Measurements from ENCODE around the gene USP50. TPM values are rescaled to one million over a fixed set of nuclear protein-coding genes. Genes with fewer than 3 reads are reported as not detected.
"Not testable (repeated sequence)": the region's sequence is repeated elsewhere in the genome, so short reads cannot be mapped to it uniquely, and the experiment has no call there.

The USP50 gene
- total RNA-seq = 0.29 TPM in 1 of 2 replicates, not detected in the other

DNA sequence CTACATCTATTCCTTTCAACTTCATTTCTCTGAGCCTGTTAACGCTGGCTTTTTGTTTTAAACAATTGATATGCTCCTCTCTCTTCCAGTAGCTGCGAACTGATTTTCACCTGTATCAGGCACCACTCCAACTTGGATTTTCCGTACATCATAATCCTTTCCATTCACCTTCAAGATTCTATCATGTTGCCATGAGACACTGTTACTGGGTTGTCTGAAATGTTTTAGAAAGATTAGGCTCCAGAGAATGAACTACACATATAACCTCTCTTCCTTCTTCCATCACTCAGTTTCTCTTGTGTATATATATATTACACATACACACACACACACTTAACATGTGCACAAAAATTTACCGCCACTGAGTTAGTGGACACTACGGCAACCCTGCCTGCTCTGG, at the start of gene USP50:
TSS of gene USP50 (minus strand) at position 101 of the 400 bp plus-strand sequence. CDS start 141 bp downstream, outside the sequence.
- TF ChIP-seq, protein P1, sequence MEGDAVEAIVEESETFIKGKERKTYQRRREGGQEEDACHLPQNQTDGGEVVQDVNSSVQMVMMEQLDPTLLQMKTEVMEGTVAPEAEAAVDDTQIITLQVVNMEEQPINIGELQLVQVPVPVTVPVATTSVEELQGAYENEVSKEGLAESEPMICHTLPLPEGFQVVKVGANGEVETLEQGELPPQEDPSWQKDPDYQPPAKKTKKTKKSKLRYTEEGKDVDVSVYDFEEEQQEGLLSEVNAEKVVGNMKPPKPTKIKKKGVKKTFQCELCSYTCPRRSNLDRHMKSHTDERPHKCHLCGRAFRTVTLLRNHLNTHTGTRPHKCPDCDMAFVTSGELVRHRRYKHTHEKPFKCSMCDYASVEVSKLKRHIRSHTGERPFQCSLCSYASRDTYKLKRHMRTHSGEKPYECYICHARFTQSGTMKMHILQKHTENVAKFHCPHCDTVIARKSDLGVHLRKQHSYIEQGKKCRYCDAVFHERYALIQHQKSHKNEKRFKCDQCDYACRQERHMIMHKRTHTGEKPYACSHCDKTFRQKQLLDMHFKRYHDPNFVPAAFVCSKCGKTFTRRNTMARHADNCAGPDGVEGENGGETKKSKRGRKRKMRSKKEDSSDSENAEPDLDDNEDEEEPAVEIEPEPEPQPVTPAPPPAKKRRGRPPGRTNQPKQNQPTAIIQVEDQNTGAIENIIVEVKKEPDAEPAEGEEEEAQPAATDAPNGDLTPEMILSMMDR (conservative IDR thresholded peaks at IDR 0.05; ENCODE audit: low read depth, low read length) = no peak

DNA sequence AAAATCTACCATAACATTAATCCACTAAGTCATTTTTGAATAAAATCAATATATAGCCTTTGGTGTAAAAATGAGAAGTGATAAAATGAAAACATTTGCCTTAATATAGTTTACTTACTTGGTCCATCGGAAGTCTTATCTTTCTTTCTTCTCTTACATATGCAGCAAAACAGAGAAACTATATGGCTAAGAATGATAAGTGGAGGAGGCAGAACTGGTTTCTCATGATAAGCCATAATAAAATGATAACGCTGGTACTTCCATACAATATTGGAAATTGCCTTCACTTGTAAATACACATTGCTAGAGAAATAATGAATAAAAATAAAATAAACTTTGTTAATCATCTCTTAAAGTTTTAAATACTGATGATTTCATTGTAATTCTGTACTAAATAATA, 47.8 kb upstream of the USP50 start:
- TF ChIP-seq, protein P1 (conservative IDR thresholded peaks at IDR 0.05; ENCODE audit: low read depth, low read length) = no peak

More for the DNA sequence above, at the start of gene USP50:
- no peak within 1 kb of the TSS for H3K4me3 ChIP-seq (ENCODE audit: low read depth, low read length)
- DNase-seq (ENCODE audit: low read depth) = no peak

DNA sequence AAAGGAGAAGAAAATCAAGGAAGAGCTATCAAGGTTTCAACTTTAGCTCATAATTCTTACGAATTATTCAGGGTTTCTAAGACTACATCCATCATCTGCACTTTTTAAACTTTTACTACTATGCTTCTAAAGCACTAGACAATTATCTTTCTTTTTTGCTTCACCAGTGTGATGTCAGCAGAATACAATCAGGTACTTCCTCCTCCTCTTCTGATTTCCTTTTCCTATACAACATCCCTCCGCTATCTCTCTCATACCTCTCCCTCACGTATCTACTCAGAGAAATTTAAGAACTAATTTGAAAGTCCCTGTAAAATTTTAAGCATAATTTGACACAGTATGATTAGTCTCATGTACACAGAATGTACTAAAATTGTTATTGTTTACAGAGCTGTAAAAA, 47.3 kb upstream of the USP50 start:
- no peak overlapping the region for H3K4me3 ChIP-seq (ENCODE audit: low read depth, low read length)
- TF ChIP-seq, protein P1 (conservative IDR thresholded peaks at IDR 0.05; ENCODE audit: low read depth, low read length) = no peak
- no peak for DNase-seq (ENCODE audit: low read depth)

More for the DNA sequence above, 47.8 kb upstream of the USP50 start:
- no peak overlapping the region for H3K4me3 ChIP-seq (ENCODE audit: low read depth, low read length)
- DNase-seq (ENCODE audit: low read depth) = no peak

DNA sequence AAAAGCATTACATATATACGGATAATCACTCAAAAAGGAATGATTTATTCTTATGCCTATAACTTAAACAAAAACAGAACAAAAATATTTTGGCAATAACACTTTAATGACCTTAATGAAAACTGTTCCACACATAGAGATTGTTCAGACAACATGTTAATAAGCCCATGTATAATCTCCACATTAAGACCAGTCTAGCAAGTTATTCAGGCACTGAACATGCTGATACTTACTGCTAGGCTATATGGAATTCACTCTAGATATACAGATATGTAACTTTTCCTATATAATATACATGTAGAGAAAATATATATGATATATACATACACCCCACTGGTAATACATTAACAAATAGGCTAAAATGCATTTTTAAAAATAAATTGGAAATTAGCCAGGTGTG, 43.8 kb upstream of the USP50 start:
- H3K4me3 ChIP-seq (ENCODE audit: low read depth, low read length) = no peak overlapping the region
- TF ChIP-seq, protein P1 (conservative IDR thresholded peaks at IDR 0.05; ENCODE audit: low read depth, low read length) = no peak
- DNase-seq (ENCODE audit: low read depth) = no peak

DNA sequence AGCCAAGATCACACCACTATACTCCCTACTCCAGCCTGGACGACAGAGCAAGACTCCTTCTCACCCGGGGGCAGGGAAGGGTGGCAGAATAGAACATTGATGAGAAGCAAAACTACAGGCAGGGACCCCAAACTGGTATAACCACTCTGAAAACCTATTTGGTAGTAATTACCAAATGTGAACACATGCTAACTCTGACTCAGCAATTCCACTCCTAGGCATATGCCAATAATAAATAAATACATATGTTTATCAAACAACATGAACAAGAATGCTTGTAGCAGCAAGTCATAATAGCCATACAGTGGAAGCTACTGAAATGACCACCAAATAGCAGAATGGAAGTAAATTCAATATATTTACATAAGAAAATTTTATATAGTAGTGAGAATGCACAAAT, 31.0 kb upstream of the USP50 start:
- TF ChIP-seq, protein P1 (conservative IDR thresholded peaks at IDR 0.05; ENCODE audit: low read depth, low read length) = no peak
- DNase-seq (ENCODE audit: low read depth) = no peak
- no peak overlapping the region for H3K4me3 ChIP-seq (ENCODE audit: low read depth, low read length)

DNA sequence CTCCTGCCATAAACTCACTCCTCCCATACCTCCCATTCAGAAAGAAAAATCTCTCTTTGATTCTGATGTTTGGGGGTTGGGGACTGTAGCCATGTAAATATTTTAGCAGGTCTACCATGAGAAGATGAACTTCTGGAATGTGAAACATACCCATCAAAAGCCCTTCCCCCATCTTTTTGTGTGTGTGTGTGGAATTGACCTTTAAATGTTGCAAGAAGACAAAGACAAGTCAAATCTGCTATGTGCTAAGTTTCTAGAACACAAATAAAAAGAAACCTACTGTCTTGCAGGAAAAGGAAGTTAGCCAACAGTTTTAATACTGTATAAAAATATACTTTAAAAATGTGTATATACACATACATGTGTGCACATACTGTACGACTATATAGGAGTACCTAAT, 29.7 kb upstream of the USP50 start:
- H3K4me3 ChIP-seq (ENCODE audit: low read depth, low read length) = no peak overlapping the region
- TF ChIP-seq, protein P1 (conservative IDR thresholded peaks at IDR 0.05; ENCODE audit: low read depth, low read length) = no peak
- DNase-seq (ENCODE audit: low read depth) = no peak

DNA sequence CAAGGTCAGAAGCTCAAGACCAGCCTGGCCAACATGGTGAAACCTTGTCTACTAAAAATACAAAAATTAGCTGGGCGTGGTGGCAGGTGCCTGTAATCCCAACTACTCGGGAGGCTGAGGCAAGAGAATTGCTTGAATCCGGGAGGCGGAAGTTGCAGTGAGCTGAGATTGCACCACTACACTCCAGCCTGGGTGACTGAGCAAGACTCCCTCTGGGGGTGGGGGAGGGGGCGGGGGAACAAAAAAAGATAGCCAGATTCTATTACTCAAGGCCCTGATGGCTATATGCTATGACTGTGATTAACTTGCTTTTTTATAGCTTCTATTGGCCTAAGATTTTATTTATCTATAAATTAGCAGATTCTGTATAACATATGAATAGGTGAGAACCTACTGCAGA, 27.4 kb upstream of the USP50 start:
- not testable (repeated sequence) for H3K4me3 ChIP-seq (ENCODE audit: low read depth, low read length); DNase-seq (ENCODE audit: low read depth)
